ENCODE measurements around the gene EIF4G1.

EIF4G1 gene

DNA sequence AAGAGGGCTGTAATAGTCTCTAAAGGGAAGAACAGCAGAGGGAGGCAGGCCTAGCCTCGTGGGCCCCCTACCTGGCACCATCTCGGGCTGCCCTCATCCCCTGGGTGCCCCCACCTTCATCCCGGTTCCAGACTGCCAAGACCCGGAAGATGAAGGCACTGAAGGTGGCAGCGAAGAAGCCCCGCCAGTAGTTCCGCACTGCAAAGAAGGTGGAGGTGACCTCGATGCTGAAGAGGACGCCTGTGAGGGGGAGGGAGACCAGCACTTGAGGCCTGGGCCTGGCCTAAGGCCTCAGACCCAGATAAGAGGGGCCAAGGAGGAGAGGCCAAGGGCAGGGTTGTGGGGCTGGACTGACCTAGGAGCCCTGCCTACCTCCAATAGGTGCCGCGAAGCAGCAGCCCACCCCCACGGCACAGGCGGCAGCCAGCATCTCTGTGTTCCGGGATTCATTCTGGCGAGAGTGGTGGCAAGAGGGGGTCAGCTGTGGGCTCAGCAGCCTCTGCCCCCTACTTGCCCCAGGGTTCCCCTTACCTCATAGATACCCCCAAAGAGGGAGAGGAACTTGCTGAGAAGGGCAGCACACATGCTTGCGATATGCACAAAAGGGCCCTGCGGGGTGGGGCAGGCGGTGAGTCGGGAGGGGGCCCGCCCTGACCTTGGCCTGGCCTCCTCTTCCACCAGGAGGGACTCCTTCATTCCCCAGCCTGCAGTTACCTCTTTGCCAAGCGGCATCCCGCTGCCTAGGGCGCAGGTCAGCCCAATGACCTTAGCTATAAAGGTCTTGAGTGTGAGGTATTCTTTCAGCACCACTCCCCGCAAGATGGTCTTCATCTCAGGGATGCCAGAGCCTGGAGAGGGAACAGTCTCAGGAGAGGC is 43.1 kb downstream of the EIF4G1 start:
- Histone ChIP-seq H3K27me3 (ENCODE audit: insufficient read depth, low read length, poor library complexity) (no peaks in the 10 kb centered on the region), H3K4me1 (ENCODE audit: insufficient read depth, low read length) (peaks cover 15% of the 10 kb centered on the region), H2AFZ (ENCODE audit: low read depth, low read length) (no peak overlapping the region), H3K79me2 (ENCODE audit: insufficient read depth, low read length) (peaks cover 13% of the 10 kb centered on the region), H4K20me1 (ENCODE audit: insufficient read depth, low read length) (peaks cover 29% of the 10 kb centered on the region), H3K4me2 (ENCODE audit: insufficient read depth, low read length) (no peak overlapping the region), H3K4me3 (ENCODE audit: low read depth in 1 of 2, low read length in 2 of 2) (no peak overlapping the region), H3K36me3 (ENCODE audit: insufficient read depth, low read length) (peaks cover 14% of the 10 kb centered on the region), H3K9ac (ENCODE audit: low read depth, low read length) (no peak overlapping the region), H3K27ac (ENCODE audit: low read length) (no peak overlapping the region), H3K9me3 (ENCODE audit: insufficient read depth, low read length, severe bottlenecking) (no peaks in the 10 kb centered on the region)
- ATAC-seq (ENCODE audit: insufficient read depth, low read depth) (no peak), DNase-seq (no peak)
- TF ChIP-seq EZH2 (IDR thresholded peaks at IDR 0.05; ENCODE audit: borderline replicate concordance, low read depth, low read length, severe bottlenecking), result no peak

DNA sequence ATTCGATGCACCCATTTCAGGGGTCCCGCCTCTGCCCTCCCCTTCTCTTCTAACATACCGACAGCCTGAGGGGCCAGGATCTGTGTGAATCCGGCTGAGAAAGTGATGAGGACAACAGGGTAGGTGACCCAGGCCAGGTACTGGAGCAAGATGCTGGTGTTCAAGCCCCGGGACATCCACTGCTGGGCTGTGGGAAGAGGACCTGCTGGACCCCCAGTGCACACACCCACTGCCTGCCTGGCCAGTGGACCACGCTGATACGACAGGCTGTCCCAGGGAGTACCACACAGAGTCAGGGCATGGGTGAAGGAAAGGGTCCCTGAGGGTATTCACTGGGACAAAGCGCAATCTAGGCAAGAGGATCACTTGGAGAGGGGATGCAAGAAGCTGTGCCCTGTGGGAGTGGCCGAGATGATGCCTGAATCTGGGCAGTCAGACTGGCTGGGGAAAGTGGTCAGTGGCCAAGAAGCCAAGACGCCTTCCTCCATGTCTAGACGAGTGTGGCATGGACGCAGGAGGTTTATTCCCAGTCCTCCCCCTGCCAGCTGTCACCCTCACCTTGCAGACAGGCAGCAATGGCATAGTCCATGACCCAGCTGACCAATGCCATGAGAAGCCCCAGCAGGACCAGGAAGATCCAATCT is 43.8 kb downstream of the EIF4G1 start:
- Histone ChIP-seq H4K20me1 (ENCODE audit: insufficient read depth, low read length) (peaks cover 29% of the 10 kb centered on the region), H3K4me1 (ENCODE audit: insufficient read depth, low read length) (peaks cover 15% of the 10 kb centered on the region), H3K9ac (ENCODE audit: low read depth, low read length) (no peak overlapping the region), H3K36me3 (ENCODE audit: insufficient read depth, low read length) (peaks cover 14% of the 10 kb centered on the region), H3K4me3 (ENCODE audit: low read depth in 1 of 2, low read length in 2 of 2) (no peak overlapping the region), H3K9me3 (ENCODE audit: insufficient read depth, low read length, severe bottlenecking) (no peaks in the 10 kb centered on the region), H3K27me3 (ENCODE audit: insufficient read depth, low read length, poor library complexity) (no peaks in the 10 kb centered on the region), H3K27ac (ENCODE audit: low read length) (no peak overlapping the region), H2AFZ (ENCODE audit: low read depth, low read length) (no peak overlapping the region), H3K79me2 (ENCODE audit: insufficient read depth, low read length) (peaks cover 18% of the 10 kb centered on the region), H3K4me2 (ENCODE audit: insufficient read depth, low read length) (no peak overlapping the region)
- DNase-seq (no peak), ATAC-seq (ENCODE audit: insufficient read depth, low read depth) (no peak)
- TF ChIP-seq, protein P1, sequence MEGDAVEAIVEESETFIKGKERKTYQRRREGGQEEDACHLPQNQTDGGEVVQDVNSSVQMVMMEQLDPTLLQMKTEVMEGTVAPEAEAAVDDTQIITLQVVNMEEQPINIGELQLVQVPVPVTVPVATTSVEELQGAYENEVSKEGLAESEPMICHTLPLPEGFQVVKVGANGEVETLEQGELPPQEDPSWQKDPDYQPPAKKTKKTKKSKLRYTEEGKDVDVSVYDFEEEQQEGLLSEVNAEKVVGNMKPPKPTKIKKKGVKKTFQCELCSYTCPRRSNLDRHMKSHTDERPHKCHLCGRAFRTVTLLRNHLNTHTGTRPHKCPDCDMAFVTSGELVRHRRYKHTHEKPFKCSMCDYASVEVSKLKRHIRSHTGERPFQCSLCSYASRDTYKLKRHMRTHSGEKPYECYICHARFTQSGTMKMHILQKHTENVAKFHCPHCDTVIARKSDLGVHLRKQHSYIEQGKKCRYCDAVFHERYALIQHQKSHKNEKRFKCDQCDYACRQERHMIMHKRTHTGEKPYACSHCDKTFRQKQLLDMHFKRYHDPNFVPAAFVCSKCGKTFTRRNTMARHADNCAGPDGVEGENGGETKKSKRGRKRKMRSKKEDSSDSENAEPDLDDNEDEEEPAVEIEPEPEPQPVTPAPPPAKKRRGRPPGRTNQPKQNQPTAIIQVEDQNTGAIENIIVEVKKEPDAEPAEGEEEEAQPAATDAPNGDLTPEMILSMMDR (IDR thresholded peaks at IDR 0.05; ENCODE audit: borderline replicate concordance, extremely low read depth, low read length, poor library complexity, severe bottlenecking), result no peak
- TF ChIP-seq EZH2 (IDR thresholded peaks at IDR 0.05; ENCODE audit: borderline replicate concordance, low read depth, low read length, severe bottlenecking), result no peak

DNA sequence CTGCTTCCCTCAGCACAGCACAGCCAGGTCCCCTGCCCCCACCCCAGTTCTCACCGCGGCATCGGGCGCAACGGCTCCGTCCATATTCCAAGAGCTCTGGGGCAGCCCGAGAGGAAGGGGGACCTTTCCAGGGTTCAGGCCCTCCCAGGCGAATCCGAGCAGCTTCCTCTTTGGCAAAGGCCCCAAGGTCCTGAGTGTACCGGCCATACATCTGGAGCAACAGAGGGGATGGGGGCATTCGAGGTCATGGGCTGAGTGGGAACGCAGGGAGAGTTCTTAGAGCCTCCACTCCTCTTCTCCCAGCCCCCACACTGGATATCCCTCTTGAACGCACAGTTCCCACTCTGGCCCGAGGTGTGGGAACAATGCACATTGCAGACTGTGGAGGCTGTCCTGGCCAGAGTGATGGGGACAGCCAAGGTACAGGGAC is 44.5 kb downstream of the EIF4G1 start:
- DNase-seq, result no peak
- TF ChIP-seq, protein P1 (IDR thresholded peaks at IDR 0.05; ENCODE audit: borderline replicate concordance, extremely low read depth, low read length, poor library complexity, severe bottlenecking), result no peak
- TF ChIP-seq EZH2 (IDR thresholded peaks at IDR 0.05; ENCODE audit: borderline replicate concordance, low read depth, low read length, severe bottlenecking), result no peak
- no peak for ATAC-seq (ENCODE audit: insufficient read depth, low read depth)
- H3K9ac ChIP-seq (ENCODE audit: low read depth, low read length), result no peak overlapping the region
- H4K20me1 ChIP-seq (ENCODE audit: insufficient read depth, low read length), result peaks cover 24% of the 10 kb centered on the region
- H3K9me3 ChIP-seq (ENCODE audit: insufficient read depth, low read length, severe bottlenecking), result no peaks in the 10 kb centered on the region
- H3K79me2 ChIP-seq (ENCODE audit: insufficient read depth, low read length), result peaks cover 25% of the 10 kb centered on the region
- H3K4me2 ChIP-seq (ENCODE audit: insufficient read depth, low read length), result no peak overlapping the region
- H2AFZ ChIP-seq (ENCODE audit: low read depth, low read length), result no peak overlapping the region
- peaks cover 11% of the 10 kb centered on the region for H3K36me3 ChIP-seq (ENCODE audit: insufficient read depth, low read length)
- no peaks in the 10 kb centered on the region for H3K27me3 ChIP-seq (ENCODE audit: insufficient read depth, low read length, poor library complexity)
- H3K4me3 ChIP-seq (ENCODE audit: low read depth in 1 of 2, low read length in 2 of 2), result no peak overlapping the region
- peaks cover 20% of the 10 kb centered on the region for H3K4me1 ChIP-seq (ENCODE audit: insufficient read depth, low read length)
- no peak overlapping the region for H3K27ac ChIP-seq (ENCODE audit: low read length)

DNA sequence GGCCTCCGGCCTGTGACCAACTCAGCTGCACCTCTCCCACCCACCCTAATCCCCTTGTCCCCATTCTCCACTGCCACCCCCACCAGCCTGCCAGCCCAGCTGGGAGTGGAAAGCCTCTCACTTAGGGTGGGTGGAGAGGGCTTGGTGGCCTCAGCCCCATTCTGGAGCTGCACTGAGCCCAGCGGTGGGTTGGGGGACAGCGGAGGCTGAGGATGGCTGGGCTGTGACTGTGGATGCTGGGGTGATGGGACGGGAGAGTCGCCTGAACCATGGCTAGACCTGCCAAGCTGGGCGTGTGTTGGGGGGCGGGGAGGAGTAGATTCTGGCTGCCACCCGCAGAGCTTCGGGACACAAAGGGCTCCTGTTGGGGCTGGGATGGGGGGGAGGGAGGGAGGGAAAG is 45.2 kb downstream of the EIF4G1 start:
- Histone ChIP-seq H3K9me3 (ENCODE audit: insufficient read depth, low read length, severe bottlenecking) (no peaks in the 10 kb centered on the region), H3K27ac (ENCODE audit: low read length) (no peak overlapping the region), H3K79me2 (ENCODE audit: insufficient read depth, low read length) (peaks cover 31% of the 10 kb centered on the region), H2AFZ (ENCODE audit: low read depth, low read length) (no peak overlapping the region), H3K4me1 (ENCODE audit: insufficient read depth, low read length) (peaks cover 27% of the 10 kb centered on the region), H3K27me3 (ENCODE audit: insufficient read depth, low read length, poor library complexity) (no peaks in the 10 kb centered on the region), H3K4me3 (ENCODE audit: low read depth in 1 of 2, low read length in 2 of 2) (no peak overlapping the region), H3K4me2 (ENCODE audit: insufficient read depth, low read length) (peak overlapping the region; percentile 31; the same call in 1 of the 2 replicates), H3K9ac (ENCODE audit: low read depth, low read length) (no peak overlapping the region), H4K20me1 (ENCODE audit: insufficient read depth, low read length) (peaks cover 25% of the 10 kb centered on the region), H3K36me3 (ENCODE audit: insufficient read depth, low read length) (peaks cover 10% of the 10 kb centered on the region)
- TF ChIP-seq, protein P1 (IDR thresholded peaks at IDR 0.05; ENCODE audit: borderline replicate concordance, extremely low read depth, low read length, poor library complexity, severe bottlenecking), result no peak
- no peak for TF ChIP-seq EZH2 (IDR thresholded peaks at IDR 0.05; ENCODE audit: borderline replicate concordance, low read depth, low read length, severe bottlenecking)
- DNase-seq (no peak), ATAC-seq (ENCODE audit: insufficient read depth, low read depth) (no peak)

Data from DND-41 (cell line).